Small intestine (tissue), 7 donors: ENCODE results near the gene PITX1. TPM values are rescaled to one million over a fixed set of nuclear protein-coding genes. Genes with fewer than 3 reads are reported as not detected.

Experiments used
- DNase-seq, 2 donors: peaks; one replicate each; pipeline versions ENCODE4 v3.0.0 to v3.0.0-alpha.2; 2013
- FAIRE-seq: peaks from 2 replicates; lab custom pipeline; 2012; peaks lifted over from hg19 to GRCh38; lab: Jason Lieb, UNC
- H3K27ac ChIP-seq, 3 donors: one replicate each; pipeline ENCODE4 v1.5.1; 2013; ENCODE audit warnings: low read length in 2 of 3, mild to moderate bottlenecking in 2 of 3, control low read depth in 1 of 3, inconsistent platforms in 1 of 3, low read depth in 1 of 3, moderate library complexity in 1 of 3
- H3K27me3 ChIP-seq, 3 donors: one replicate each; pipeline ENCODE4 v1.6.1; 2013; ENCODE audit warnings: low read length in 3 of 3, inconsistent platforms in 1 of 3; ENCODE audit not compliant: control insufficient read depth in 3 of 3, insufficient read depth in 3 of 3
- H3K36me3 ChIP-seq, 3 donors: one replicate each; pipeline ENCODE4 v1.6.1; 2013; ENCODE audit warnings: low read length in 3 of 3, inconsistent platforms in 1 of 3, low read depth in 1 of 3, mild to moderate bottlenecking in 1 of 3, moderate library complexity in 1 of 3; ENCODE audit not compliant: control insufficient read depth in 3 of 3, insufficient read depth in 2 of 3
- H3K4me1 ChIP-seq, 3 donors: one replicate each; pipeline ENCODE4 v1.6.1; 2013; ENCODE audit warnings: low read length in 2 of 3, inconsistent platforms in 1 of 3, low read depth in 1 of 3, mild to moderate bottlenecking in 1 of 3, moderate library complexity in 1 of 3; ENCODE audit not compliant: control insufficient read depth in 3 of 3, insufficient read depth in 2 of 3
- H3K4me3 ChIP-seq, 3 donors: one replicate each; pipeline ENCODE4 v1.5.1; 2013; ENCODE audit warnings: low read length in 3 of 3, control low read depth in 1 of 3, inconsistent platforms in 1 of 3, low read depth in 1 of 3, mild to moderate bottlenecking in 1 of 3, moderate library complexity in 1 of 3
- H3K9me3 ChIP-seq, 2 donors: one replicate each; pipeline ENCODE4 v1.6.1; 2013; ENCODE audit warnings: low read depth in 1 of 2, low read length in 1 of 2; ENCODE audit not compliant: control insufficient read depth in 2 of 2, insufficient read depth in 1 of 2
- WGBS, 3 donors: extraction: QIAGEN DNeasy Blood & Tissue Kit; methylation state at CpG; one replicate each; pipeline ENCODE4 v1.1.7; 2013; 5-methylcytosine and 5-hydroxymethylcytosine counted together
- polyA plus RNA-seq, 4 donors: library from polyadenylated mRNA; stranded (reverse) in 3 of 4; unstranded in 1 of 4; fragments of 200-250 nt in 3 of 4; fragments of 120-200 nt in 1 of 4; gene quantifications; one replicate each; pipeline versions ENCODE4 v1.2.1 to v1.2.3, GENCODE V29; 2013
- donor health status: healthy with polysubstance abuse.
- donor health status: control.
- donor health status: control.
- donor health status: Bipolar disorder and iron deficiency.
- donor health status: healthy.

Gene PITX1
- polyA plus RNA-seq, 4 donors: 3.4 to 30.0 (median 8.8) TPM

DNA sequence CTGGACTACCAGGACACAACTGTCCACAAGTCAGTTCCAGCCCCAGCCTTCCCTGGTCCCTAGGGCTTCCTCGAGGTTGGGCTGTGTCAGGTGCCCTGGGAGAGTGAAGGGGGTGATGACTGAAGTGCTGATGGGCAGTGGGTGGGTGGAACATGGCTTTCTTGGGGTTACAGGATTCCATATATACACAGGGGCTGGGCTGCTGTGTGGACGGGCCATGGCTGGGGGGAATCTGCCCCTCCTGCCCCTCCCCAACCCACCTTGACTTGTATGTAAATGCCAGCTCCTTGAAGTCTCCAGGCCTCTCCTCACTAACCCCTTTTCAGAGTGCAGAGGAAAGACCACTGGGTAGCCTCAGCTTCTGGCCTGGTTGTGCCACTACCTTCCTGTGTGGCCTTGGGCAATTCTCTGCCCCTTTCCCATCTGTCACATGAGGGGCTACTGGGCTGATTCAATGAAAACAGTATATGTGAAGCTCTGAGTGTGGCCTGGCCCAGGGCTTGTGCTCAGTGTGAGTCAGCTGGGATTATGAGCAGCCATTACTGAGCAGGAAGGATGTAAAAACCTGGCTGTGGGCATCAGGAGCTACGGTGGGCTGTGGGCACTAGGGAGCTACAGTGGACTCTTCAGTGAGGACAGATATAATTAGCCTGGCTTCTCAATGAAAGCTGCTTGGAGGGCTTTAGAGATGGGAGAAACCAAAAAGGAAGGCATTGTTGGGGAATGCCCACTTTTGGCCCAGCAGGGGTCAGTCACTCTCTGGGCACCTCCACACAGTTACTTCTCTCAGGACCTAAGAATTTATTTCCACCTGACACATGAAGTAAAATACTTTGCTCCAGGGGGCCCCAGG lies 23.3 kb downstream of the PITX1 start:
- Histone ChIP-seq H3K4me3 (no peak overlapping the region), H3K9me3 (no peaks in the 10 kb centered on the region), H3K27ac (no peak overlapping the region), H3K36me3 (peaks cover 0 to 12% (median 0%) of the 10 kb centered on the region in 3 donors), H3K4me1 (no peaks in the 10 kb centered on the region), H3K27me3 (no peaks in the 10 kb centered on the region)
- DNase-seq (no peak), FAIRE-seq (no peak)
- WGBS, 3 donors: 77 to 84% (median 81%) methylated on average over 3 of the region's 3 CpGs

DNA sequence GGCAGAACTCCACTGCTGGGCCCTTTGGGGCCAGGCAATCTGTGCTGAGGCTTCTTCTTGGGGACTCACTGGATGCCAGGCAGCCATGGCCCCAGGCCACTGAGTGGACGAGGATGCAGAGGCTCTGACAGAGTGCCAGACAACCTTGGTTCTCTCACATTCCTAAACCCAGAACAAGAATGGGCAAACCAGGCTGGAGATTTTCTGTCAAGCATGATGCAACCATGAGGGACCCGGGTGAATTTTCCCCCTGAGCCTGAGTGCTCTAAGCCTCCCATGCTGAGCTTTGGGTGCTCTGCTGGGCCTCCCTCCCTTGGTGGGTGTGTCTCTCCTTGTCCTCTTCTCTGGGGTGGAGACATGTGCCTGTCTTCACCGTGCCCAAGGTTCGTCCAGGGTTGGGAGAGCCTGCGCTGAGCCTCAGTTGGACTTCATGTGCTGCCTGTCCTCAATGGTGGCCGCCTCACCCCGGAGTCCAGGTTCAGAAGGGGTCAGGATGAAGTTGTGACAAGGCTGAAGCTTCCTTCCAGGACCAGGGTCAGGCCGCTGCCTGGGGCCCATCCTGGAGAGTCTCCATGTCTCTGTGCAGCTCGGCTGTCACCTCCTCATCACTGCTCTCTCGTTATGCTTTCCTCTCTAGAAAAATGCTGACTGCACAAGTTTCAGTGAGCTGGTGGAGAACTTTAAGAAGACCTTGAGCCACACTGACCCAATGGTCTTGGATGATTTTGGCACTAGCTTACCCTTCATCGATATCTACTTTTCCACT lies 24.1 kb downstream of the PITX1 start:
- no peaks in the 10 kb centered on the region for H3K9me3 ChIP-seq
- DNase-seq: no peak
- H3K36me3 ChIP-seq: peaks cover 0 to 12% (median 0%) of the 10 kb centered on the region in 3 donors
- no peaks in the 10 kb centered on the region for H3K4me1 ChIP-seq
- no peak for FAIRE-seq
- WGBS, 3 donors: 89 to 93% (median 90%) methylated on average over 11 of the region's 11 CpGs
- H3K27me3 ChIP-seq: no peaks in the 10 kb centered on the region
- H3K27ac ChIP-seq: no peak overlapping the region
- no peak overlapping the region for H3K4me3 ChIP-seq

DNA sequence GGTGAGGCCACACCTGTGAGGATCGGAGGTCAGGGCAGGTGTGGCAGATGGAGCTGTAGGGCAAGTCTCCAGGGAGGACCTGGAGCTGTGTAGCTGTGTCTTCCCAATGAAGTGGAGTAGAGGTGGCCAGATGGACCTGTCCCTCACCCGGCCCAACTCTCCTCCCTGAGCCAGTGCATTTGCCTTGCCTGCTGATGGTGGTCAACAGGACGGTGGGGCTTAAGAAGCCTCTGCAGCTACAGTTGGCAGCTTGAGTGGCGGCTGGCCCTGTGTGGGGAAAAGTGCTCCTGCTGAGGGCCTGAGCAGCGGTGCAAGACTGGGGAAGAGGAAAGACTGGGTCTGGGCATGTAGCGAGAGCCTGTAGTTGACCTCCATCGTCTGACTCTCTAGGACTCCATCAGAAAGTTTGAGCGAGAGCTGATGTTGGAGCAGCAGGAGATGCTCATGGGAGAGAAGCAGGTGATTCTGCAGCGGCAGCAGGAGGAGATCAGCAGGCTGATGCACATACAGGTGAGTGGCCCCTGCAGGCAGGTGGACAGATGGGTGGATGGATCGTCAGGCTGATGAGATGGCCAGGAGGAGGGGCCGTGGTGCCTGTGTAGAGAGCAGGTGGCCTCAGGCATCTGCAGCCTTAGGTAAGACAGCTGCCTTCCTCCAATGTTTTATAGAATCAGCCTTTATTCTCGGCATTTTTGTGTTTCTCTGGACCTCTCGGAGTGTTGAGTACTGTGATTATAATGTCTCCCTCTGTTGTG lies 24.9 kb downstream of the PITX1 start:
- WGBS, 3 donors: 66 to 82% (median 76%) methylated on average over 12 to 13 of the region's 13 CpGs
- Histone ChIP-seq H3K9me3 (no peaks in the 10 kb centered on the region), H3K4me3 (no peak overlapping the region), H3K4me1 (no peaks in the 10 kb centered on the region), H3K27me3 (no peaks in the 10 kb centered on the region), H3K36me3 (peaks cover 0 to 12% (median 0%) of the 10 kb centered on the region in 3 donors), H3K27ac (no peak overlapping the region)
- DNase-seq (no peak), FAIRE-seq (no peak)

- no peaks in the 10 kb centered on the region for H3K9me3 ChIP-seq
- DNase-seq: no peak
- H3K27me3 ChIP-seq: no peaks in the 10 kb centered on the region
- H3K4me1 ChIP-seq: no peaks in the 10 kb centered on the region
- no peak for FAIRE-seq
- H3K27ac ChIP-seq: no peak overlapping the region
- WGBS, 3 donors: 78 to 88% (median 86%) methylated on average over 8 of the region's 8 CpGs
- H3K4me3 ChIP-seq: no peak overlapping the region
- peaks cover 0 to 12% (median 0%) of the 10 kb centered on the region in 3 donors for H3K36me3 ChIP-seq
Observed at GRCh38 chr5:135008556-135008955, 25.5 kb downstream of the PITX1 start.

GRCh38 chr5:135007749-135008363 lies 26.2 kb downstream of the PITX1 start:
- H3K27ac ChIP-seq: no peak overlapping the region
- DNase-seq (no peak), FAIRE-seq (no peak)

GRCh38 chr5:135007305-135007704 lies 26.7 kb downstream of the PITX1 start:
- WGBS, 3 donors: 91 to 95% (median 92%) methylated on average over 9 of the region's 9 CpGs
- Histone ChIP-seq H3K4me1 (no peaks in the 10 kb centered on the region), H3K36me3 (peaks cover 0 to 6% (median 0%) of the 10 kb centered on the region in 3 donors), H3K27ac (no peak overlapping the region), H3K9me3 (no peaks in the 10 kb centered on the region), H3K27me3 (no peaks in the 10 kb centered on the region), H3K4me3 (no peak overlapping the region)
- FAIRE-seq (no peak), DNase-seq (no peak)

More at GRCh38 chr5:135007749-135008363, 26.2 kb downstream of the PITX1 start:
- Histone ChIP-seq H3K9me3 (no peaks in the 10 kb centered on the region), H3K36me3 (peaks cover 0 to 10% (median 0%) of the 10 kb centered on the region in 3 donors), H3K4me3 (no peak overlapping the region), H3K27me3 (no peaks in the 10 kb centered on the region), H3K4me1 (no peaks in the 10 kb centered on the region)
- 86 to 87% (median 86%) methylated on average over 11 of the region's 11 CpGs for WGBS, 3 donors

GRCh38 chr5:135005076-135005475 lies 29.0 kb downstream of the PITX1 start:
- FAIRE-seq (no peak), DNase-seq (no peak)
- Histone ChIP-seq H3K27me3 (no peaks in the 10 kb centered on the region), H3K36me3 (peaks cover 0 to 5% (median 0%) of the 10 kb centered on the region in 3 donors), H3K9me3 (no peaks in the 10 kb centered on the region), H3K27ac (no peak overlapping the region), H3K4me3 (no peak overlapping the region), H3K4me1 (no peaks in the 10 kb centered on the region)
- 83 to 95% (median 89%) methylated on average over 3 of the region's 3 CpGs for WGBS, 3 donors
